RWPE2 (cell line): ENCODE measurements around the gene ADGRG6.
A peak's percentile ranks its signal among the peaks of the same experiment; 100 is the strongest.

Experiments
- ATAC-seq: fragments of 200-7000 bp; cut with Tn5 transposase; 3 replicates; pipeline ENCODE4 v1.9.1; 2021; ENCODE audit warnings: low read depth
- DNase-seq: peaks from one replicate; pipeline ENCODE4 v3.0.0-alpha.2; 2020; ENCODE audit warnings: low spot score
- H3K27ac ChIP-seq: fragments of 450-650 bp; 2 replicates; pipeline ENCODE4 v1.5.1; 2017; ENCODE audit warnings: mild to moderate bottlenecking; ENCODE audit not compliant: poor library complexity, severe bottlenecking
- H3K27me3 ChIP-seq: fragments of 250-450 bp; sonication (Bioruptor Pico); 2 replicates; pipeline ENCODE4 v1.5.1; 2021; ENCODE audit warnings: mild to moderate bottlenecking, moderate library complexity; ENCODE audit not compliant: insufficient read depth, poor library complexity, severe bottlenecking
- H3K36me3 ChIP-seq: fragments of 250-450 bp; sonication (Bioruptor Pico); 2 replicates; pipeline ENCODE4 v1.5.1; 2020; ENCODE audit warnings: low read depth, mild to moderate bottlenecking, moderate library complexity
- H3K4me1 ChIP-seq: fragments of 250-450 bp; sonication (Bioruptor Pico); 2 replicates; pipeline ENCODE4 v1.5.1; 2021; ENCODE audit warnings: mild to moderate bottlenecking, moderate library complexity; ENCODE audit not compliant: insufficient read depth, poor library complexity, severe bottlenecking
- H3K4me3 ChIP-seq: fragments of 250-450 bp; sonication (Bioruptor Pico); 2 replicates; pipeline ENCODE4 v1.5.1; 2021; ENCODE audit warnings: mild to moderate bottlenecking, moderate library complexity; ENCODE audit not compliant: severe bottlenecking
- H3K9me3 ChIP-seq: fragments of 250-450 bp; sonication (Bioruptor Pico); 2 replicates; pipeline ENCODE4 v1.5.1; 2021; ENCODE audit warnings: mild to moderate bottlenecking, moderate library complexity; ENCODE audit not compliant: severe bottlenecking
- CTCF ChIP-seq: fragments of 450-650 bp; IDR thresholded peaks from one replicate; pipeline ENCODE4 v1.5.1; 2017; ENCODE audit warnings: mild to moderate bottlenecking, moderate library complexity; ENCODE audit not compliant: poor library complexity, severe bottlenecking

The ADGRG6 gene

DNA sequence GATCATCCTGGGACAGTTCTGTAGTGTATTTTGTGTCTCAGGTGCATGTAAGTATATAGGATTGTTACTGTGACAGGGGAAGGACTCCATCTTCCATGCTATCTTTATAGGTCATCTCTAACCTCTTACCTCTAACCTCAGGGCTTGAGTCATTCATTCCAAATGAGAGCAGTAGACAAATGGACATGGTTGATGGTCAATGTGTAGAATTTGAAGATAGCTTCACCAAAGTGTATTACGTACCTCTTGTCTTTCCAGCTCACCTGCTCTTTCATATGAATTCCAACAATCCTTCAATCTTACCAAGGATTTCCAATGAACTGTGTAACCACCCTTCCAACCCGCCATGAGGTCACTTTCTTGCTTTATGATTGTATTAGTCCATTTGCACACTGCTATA, 8.7 kb upstream of the ADGRG6 start:
- Histone ChIP-seq H3K9me3 (no peaks in the 10 kb centered on the region), H3K4me3 (no peak overlapping the region), H3K36me3 (no peaks in the 10 kb centered on the region), H3K27ac (no peak overlapping the region), H3K4me1 (peaks cover 9% of the 10 kb centered on the region), H3K27me3 (no peaks in the 10 kb centered on the region)
- TF ChIP-seq CTCF: no peak
- ATAC-seq (no peak), DNase-seq (no peak)

DNA sequence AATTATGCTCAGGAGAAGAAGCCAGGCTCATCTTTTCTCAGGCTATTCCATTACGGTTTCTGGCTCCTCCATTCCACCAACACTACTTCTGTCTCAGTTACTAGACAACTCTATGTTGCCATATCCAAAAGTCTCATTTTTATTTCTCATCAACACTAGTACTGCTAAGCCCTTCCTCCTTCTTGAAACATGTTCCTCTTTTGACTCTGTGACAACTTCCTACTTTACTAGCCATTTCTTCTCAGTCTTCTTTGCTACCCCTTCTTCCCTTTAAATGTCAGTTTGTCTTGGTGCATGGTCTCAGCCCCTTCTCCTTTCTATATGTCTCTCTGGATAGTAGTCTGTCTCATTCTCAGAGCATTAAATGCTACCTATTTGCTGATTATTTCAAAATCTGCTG, 7.1 kb upstream of the ADGRG6 start:
- Histone ChIP-seq H3K4me1 (peaks cover 20% of the 10 kb centered on the region), H3K9me3 (no peaks in the 10 kb centered on the region), H3K4me3 (no peak overlapping the region), H3K36me3 (no peaks in the 10 kb centered on the region), H3K27ac (no peak overlapping the region), H3K27me3 (no peaks in the 10 kb centered on the region)
- ATAC-seq: no peak
- no peak for DNase-seq
- TF ChIP-seq CTCF: no peak

DNA sequence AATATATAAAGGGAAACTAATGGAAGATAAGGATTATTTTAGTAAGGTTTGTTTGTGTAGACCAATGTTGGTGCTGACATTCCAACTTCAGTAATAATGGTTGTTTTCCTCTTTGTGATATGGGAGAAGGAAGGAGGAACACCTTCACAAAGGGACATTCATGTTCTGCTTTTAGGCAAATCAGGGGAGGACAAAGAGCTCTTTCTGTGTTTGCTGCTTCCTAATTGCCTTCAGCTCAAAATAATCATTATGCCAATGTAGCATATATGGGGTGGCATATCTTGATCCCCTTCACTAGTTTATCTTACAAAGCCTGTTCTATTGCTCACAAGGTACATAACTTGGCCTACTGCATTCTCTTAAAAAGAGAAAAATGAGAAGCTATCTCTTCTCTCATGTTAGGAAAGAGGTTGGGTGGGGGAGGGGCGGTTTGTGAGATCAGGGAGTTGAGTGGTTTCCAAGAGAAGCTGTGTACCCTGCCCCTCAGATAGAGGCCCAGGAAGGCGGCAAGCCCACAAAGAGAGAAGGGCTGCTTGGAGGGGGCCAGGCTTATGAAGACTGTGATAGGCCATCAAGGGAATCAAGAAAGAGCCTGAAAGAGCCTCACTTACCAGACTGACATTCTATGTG, 4.7 kb upstream of the ADGRG6 start:
- TF ChIP-seq CTCF: no peak

GRCh38 chr6:142297605-142297995, 4.2 kb upstream of the ADGRG6 start:
- H3K36me3 ChIP-seq: no peaks in the 10 kb centered on the region
- DNase-seq (no peak), ATAC-seq (no peak)
- H3K27me3 ChIP-seq: no peaks in the 10 kb centered on the region
- no peak for TF ChIP-seq CTCF
- H3K4me1 ChIP-seq: peaks cover 25% of the 10 kb centered on the region
- H3K4me3 ChIP-seq: no peak overlapping the region
- no peaks in the 10 kb centered on the region for H3K9me3 ChIP-seq
- peak overlapping the region; percentile 98 for H3K27ac ChIP-seq

More for the DNA sequence above, 4.7 kb upstream of the ADGRG6 start:
- Histone ChIP-seq H3K9me3 (no peaks in the 10 kb centered on the region), H3K27me3 (no peaks in the 10 kb centered on the region), H3K27ac (peak overlapping the region; percentile 98), H3K36me3 (no peaks in the 10 kb centered on the region), H3K4me1 (peaks cover 25% of the 10 kb centered on the region), H3K4me3 (no peak overlapping the region)
- no peak for DNase-seq
- no peak for ATAC-seq

DNA sequence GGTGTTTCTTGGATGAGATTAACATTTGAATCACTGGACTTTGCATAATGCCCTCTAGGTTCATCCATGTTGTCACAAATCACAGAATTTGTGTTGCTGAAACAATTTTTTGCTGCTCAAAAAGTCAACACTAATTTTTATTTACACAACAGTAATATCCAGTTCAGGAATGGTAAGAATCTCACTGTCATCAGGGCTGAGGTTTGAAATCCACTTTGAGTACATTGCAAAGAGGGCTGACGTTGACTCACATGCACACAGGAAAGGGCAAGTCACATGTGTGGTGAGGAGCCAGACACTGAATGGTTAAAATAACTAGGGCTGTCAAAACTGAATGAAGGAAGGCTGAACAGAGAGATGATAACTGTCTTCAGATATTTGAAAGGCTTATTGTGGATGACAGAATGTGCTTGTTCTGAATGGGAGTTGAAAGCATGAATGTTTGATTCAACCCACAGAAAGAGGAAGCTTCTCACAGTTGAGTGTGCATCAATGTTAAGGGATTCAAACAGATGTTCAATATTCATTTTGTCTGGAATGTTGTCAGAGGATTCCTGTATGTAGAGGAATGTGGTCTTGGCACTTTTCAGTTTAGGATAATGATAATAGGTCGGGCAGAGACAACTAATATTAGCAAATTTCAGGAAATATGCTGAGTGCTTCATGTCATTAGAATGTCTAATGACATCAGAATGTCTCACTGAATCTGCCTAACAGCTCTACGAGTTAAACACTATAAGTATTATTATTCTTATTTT, 3.6 kb upstream of the ADGRG6 start:
- Histone ChIP-seq H3K27me3 (no peaks in the 10 kb centered on the region), H3K4me1 (peaks cover 25% of the 10 kb centered on the region), H3K27ac (peak overlapping the region; percentile 98), H3K4me3 (no peak overlapping the region), H3K9me3 (no peaks in the 10 kb centered on the region), H3K36me3 (no peaks in the 10 kb centered on the region)
- TF ChIP-seq CTCF: no peak
- ATAC-seq (peak; percentile 19; the same call in 2 of the 3 replicates), DNase-seq (no peak)
